Endothelial cell of umbilical vein (primary cell): ENCODE data around the gene CSNK1A1. TPM values are rescaled to one million over a fixed set of nuclear protein-coding genes. Genes with fewer than 3 reads are reported as not detected.

Experiments
- BruUV-seq: library from RNA; stranded (reverse); fragments of 400-500 nt; replicated peaks from 2 replicates; lab custom pipeline; 2021; lab: Mats Ljungman, UMichigan
- CTCF ChIA-PET: fragments of 300-600, 350-600 bp; sonication (Branson Sonifier 250); formaldehyde crosslinking; loops from one replicate; lab custom pipeline; 2021; ENCODE audit warnings: antibody characterized with exemption, inconsistent platforms; lab: Charles Lee
- POLR2A ChIA-PET: fragments of 300-600, 350-600 bp; sonication (Branson Sonifier 250); formaldehyde crosslinking; loops from one replicate; lab custom pipeline; 2021; ENCODE audit warnings: antibody characterized with exemption, inconsistent platforms; lab: Charles Lee
- DNase-seq: peaks from one replicate; pipeline ENCODE4 v3.0.0-alpha.2; 2011; ENCODE audit warnings: low read depth, low spot score
- FAIRE-seq: peaks from 2 replicates; lab custom pipeline; 2011; peaks lifted over from hg19 to GRCh38; lab: Jason Lieb, UNC
- H2AFZ ChIP-seq: 2 replicates; pipeline ENCODE4 v1.6.0; 2012; ENCODE audit warnings: low read depth, low read length, control low read depth, inconsistent platforms
- H3K27ac ChIP-seq: 2 replicates; pipeline ENCODE4 v1.5.1; 2011; ENCODE audit warnings: low read depth, mild to moderate bottlenecking, control low read depth, low read length, moderate library complexity; ENCODE audit not compliant: insufficient read depth
- H3K27me3 ChIP-seq, 2 experiments: 2 replicates each; pipeline versions ENCODE4 v1.6.0 to v1.6.1; 2011; ENCODE audit warnings: low read length in 2 of 2, mixed read lengths in 1 of 2; ENCODE audit not compliant: control insufficient read depth in 2 of 2, insufficient read depth in 2 of 2
- H3K36me3 ChIP-seq, 2 experiments: 2 replicates in 1 of 2; 3 replicates in 1 of 2; pipeline ENCODE4 v1.5.1; 2011; ENCODE audit warnings: low read length in 2 of 2, mild to moderate bottlenecking in 1 of 2, moderate library complexity in 1 of 2; ENCODE audit not compliant: control insufficient read depth in 2 of 2, insufficient read depth in 2 of 2; ENCODE audit errors: extremely low read depth in 1 of 2
- H3K4me1 ChIP-seq: 3 replicates; pipeline ENCODE4 v1.5.1; 2011; ENCODE audit warnings: mild to moderate bottlenecking, low read length; ENCODE audit not compliant: control insufficient read depth, insufficient read depth; ENCODE audit errors: extremely low read depth
- H3K4me2 ChIP-seq: 2 replicates; pipeline ENCODE4 v1.6.1; 2011; ENCODE audit warnings: low read length, control low read depth, mixed read lengths; ENCODE audit not compliant: insufficient read depth
- H3K4me3 ChIP-seq, 3 experiments: fragments of 200-600 bp in 1 of 3; sonication (generic), shearing (Covaris generic) in 1 of 3; replicated peaks in 1 of 3; 2 replicates each; pipeline ENCODE4 v1.5.1; 2011 to 2016; ENCODE audit warnings: control low read depth in 3 of 3, low read length in 3 of 3, mild to moderate bottlenecking in 2 of 3, inconsistent platforms in 1 of 3, low read depth in 1 of 3, moderate library complexity in 1 of 3; ENCODE audit not compliant: insufficient read depth in 1 of 3
- H3K79me2 ChIP-seq: 2 replicates; pipeline ENCODE4 v1.6.0; 2012; ENCODE audit warnings: low read length, inconsistent platforms; ENCODE audit not compliant: control insufficient read depth, insufficient read depth
- H3K9ac ChIP-seq: replicated peaks from 2 replicates; pipeline ENCODE3; 2011; ENCODE audit warnings: low read length, control low read depth; ENCODE audit not compliant: insufficient read depth; ENCODE audit errors: extremely low read depth
- H3K9me1 ChIP-seq: replicated peaks from 3 replicates; pipeline ENCODE4 v1.6.0; 2011; ENCODE audit warnings: mild to moderate bottlenecking, low read length; ENCODE audit not compliant: control insufficient read depth, insufficient read depth; ENCODE audit errors: extremely low read depth
- H3K9me3 ChIP-seq: replicated peaks from 2 replicates; pipeline ENCODE4 v1.5.1; 2012; ENCODE audit warnings: low read length, inconsistent platforms; ENCODE audit not compliant: control insufficient read depth, insufficient read depth
- H4K20me1 ChIP-seq: replicated peaks from 2 replicates; pipeline ENCODE3; 2011; ENCODE audit warnings: mild to moderate bottlenecking, low read length; ENCODE audit not compliant: control insufficient read depth, insufficient read depth; ENCODE audit errors: extremely low read depth
- CTCF ChIP-seq, 2 donors: IDR thresholded peaks; 1 replicate in 1 of 2; 2 replicates in 1 of 2; pipeline ENCODE4 v1.5.1; 2011; ENCODE audit warnings: low read length in 2 of 2, mild to moderate bottlenecking in 2 of 2, moderate library complexity in 2 of 2, control low read depth in 1 of 2, inconsistent platforms in 1 of 2, low read depth in 1 of 2; ENCODE audit not compliant: insufficient read depth in 1 of 2; ENCODE audit errors: extremely low read depth in 1 of 2
- EZH2 ChIP-seq: IDR thresholded peaks from 2 replicates; pipeline ENCODE4 v1.6.1; 2012; ENCODE audit warnings: borderline replicate concordance, low read depth, mild to moderate bottlenecking, moderate library complexity, low read length, inconsistent platforms; ENCODE audit not compliant: severe bottlenecking
- FOS ChIP-seq: IDR thresholded peaks from 2 replicates; pipeline ENCODE4 v1.6.1; 2011; ENCODE audit warnings: mild to moderate bottlenecking, low read length, moderate library complexity, borderline replicate concordance; ENCODE audit not compliant: insufficient read depth
- MAX ChIP-seq: IDR thresholded peaks from 2 replicates; pipeline ENCODE4 v1.6.1; 2011; ENCODE audit not compliant: insufficient read depth, insufficient read length
- MYC ChIP-seq: IDR thresholded peaks from one replicate; pipeline ENCODE4 v1.6.1; 2011; ENCODE audit warnings: mild to moderate bottlenecking, low read depth, low read length
- POLR2A ChIP-seq: IDR thresholded peaks from 2 replicates; pipeline ENCODE4 v1.6.1; 2012; ENCODE audit warnings: low read depth, mild to moderate bottlenecking, control low read depth, low read length
- POLR2AphosphoS5 ChIP-seq: IDR thresholded peaks from 2 replicates; pipeline ENCODE4 v1.6.1; 2012; ENCODE audit warnings: low read depth, mild to moderate bottlenecking, control low read depth, low read length, moderate library complexity; ENCODE audit not compliant: insufficient read depth
- dilution Hi-C: fragments of 300-500 bp; cut with MboI; formaldehyde crosslinking; loops from one replicate; pipeline ENCODE4 v1.15.0; 2019; ENCODE audit warnings: low sequenced_read_pairs; ENCODE audit not compliant: extremely low pct_ligation_motif_present
- intact Hi-C: fragments of 100-400 bp; cut with micrococcal nuclease; formaldehyde crosslinking; loops from one replicate; pipeline ENCODE4 v1.10.0; 2022
- polyA plus RNA-seq, 4 experiments: library from polyadenylated mRNA; depleted of rRNA in 3 of 4; stranded (reverse) in 3 of 4; unstranded in 1 of 4; fragments of >200 nt; gene quantifications; 2 replicates each; pipeline versions ENCODE4 v1.2.1 to v1.2.3, GENCODE V29; 2011 to 2012; ENCODE audit warnings: missing spikeins in 1 of 4
- total RNA-seq: library from RNA; stranded (reverse); gene quantifications from 2 replicates; pipeline ENCODE4 v1.2.3, GENCODE V29; 2021

Gene CSNK1A1
- total and polyA plus RNA-seq, 2 donors (not counting 3 experiments of a cell fraction or from before 2014, with no cell fraction given) = 74.1 to 253 TPM

GRCh38 chr5:149588936-149589335, 37.7 kb upstream of the CSNK1A1 start:
- no peak overlapping the region for H3K9ac ChIP-seq
- DNase-seq (no peak), FAIRE-seq (no peak)
- POLR2A ChIA-PET = no interaction called here
- TF ChIP-seq EZH2 (no peak), POLR2A (no peak), FOS (no peak), POLR2AphosphoS5 (no peak), MAX (no peak), CTCF (IDR thresholded peaks at IDR 0.05; ENCODE audit: extremely low read depth in 1 of 2, insufficient read depth in 1 of 2, low read depth in 1 of 2, low read length in 2 of 2) (no peak), MYC (no peak)
- no TSS peak for BruUV-seq
- no peak overlapping the region for H2AFZ ChIP-seq
- peaks cover 0 to 1% of the 10 kb centered on the region in 2 experiments for H3K27me3 ChIP-seq
- no peaks in the 10 kb centered on the region for H4K20me1 ChIP-seq
- H3K79me2 ChIP-seq = no peaks in the 10 kb centered on the region
- CTCF ChIA-PET = interaction anchor here (1.2 kb wide), 2 partner anchors 32 to 78 kb away, joined by 3 to 5 read pairs; no protein-coding TSS in a partner anchor
- no peaks in the 10 kb centered on the region for H3K9me3 ChIP-seq
- no peaks in the 10 kb centered on the region for H3K4me1 ChIP-seq
- H3K4me2 ChIP-seq = no peak overlapping the region
- no peaks in the 10 kb centered on the region for H3K9me1 ChIP-seq
- no peak overlapping the region for H3K27ac ChIP-seq
- intact Hi-C loops = no loop called here
- no peaks in the 10 kb centered on the region for H3K36me3 ChIP-seq
- dilution Hi-C loops = no loop called here
- no peak overlapping the region for H3K4me3 ChIP-seq
